GM18517 (cell line): ENCODE measurements around the gene FNDC3B.

ENCODE experiments used
- ATAC-seq: cut with Tn5 transposase; IDR thresholded peaks from one replicate; pipeline ENCODE4 v1.9.1; 2021; ENCODE audit warnings: mild to moderate bottlenecking, moderate library complexity; ENCODE audit not compliant: unreplicated experiment

Gene FNDC3B

DNA sequence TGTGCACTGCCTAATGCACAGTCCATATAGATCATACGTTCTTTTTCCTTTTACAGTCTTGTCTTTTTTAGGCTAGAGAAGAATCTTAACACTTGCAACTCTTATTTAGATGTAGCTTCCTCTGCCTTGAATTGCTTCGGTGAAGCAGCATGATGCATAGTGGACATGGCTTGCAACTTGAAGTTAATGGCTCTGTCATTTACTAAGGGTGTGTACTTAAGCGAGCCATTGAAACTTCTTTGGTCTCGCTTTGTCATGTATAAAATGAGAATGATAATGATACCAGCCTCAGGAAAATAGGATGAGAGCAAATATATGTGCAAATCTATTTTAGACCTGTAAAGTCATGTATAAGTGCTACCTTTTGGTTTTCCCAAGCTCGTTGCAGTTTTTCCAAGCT, 261.5 kb downstream of the FNDC3B start:
- ATAC-seq = no peak

DNA sequence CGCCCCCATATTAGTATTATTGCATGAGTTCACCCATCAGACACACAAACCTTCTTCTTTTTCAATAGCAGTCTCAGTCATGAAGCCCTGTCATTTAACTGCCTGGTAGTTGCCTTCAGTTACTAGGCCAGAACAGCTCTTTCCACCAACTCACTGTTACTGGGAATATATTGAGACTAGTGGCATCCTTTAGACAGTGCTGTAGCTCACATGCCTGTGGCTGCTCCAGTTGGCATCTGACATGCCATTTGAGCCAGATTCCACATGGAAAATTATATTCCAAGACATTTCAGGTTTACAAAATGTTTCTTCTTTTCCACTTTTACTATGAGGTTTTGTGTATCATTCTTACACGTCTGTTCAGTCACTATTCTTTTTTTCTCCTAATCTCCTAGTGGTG, 262.8 kb downstream of the FNDC3B start:
- ATAC-seq = no peak

DNA sequence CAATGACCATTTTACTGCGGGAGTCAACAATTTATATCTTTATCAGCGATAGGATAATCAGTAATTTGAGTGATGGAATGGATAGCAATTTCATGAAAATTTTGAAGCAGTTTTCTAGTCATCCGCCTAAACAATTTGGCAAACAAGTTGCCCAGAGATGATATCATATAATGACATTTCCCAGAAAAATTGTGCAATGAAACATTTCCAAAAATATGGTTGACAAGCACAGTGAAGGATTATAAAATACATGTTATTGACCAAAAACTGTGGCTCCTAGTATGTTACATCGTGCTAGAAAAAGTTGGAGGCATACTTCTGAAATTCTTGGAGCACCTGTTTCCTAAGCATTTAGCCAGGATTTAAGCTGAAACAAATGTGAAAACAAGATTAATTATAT, 263.8 kb downstream of the FNDC3B start:
- ATAC-seq = no peak

DNA sequence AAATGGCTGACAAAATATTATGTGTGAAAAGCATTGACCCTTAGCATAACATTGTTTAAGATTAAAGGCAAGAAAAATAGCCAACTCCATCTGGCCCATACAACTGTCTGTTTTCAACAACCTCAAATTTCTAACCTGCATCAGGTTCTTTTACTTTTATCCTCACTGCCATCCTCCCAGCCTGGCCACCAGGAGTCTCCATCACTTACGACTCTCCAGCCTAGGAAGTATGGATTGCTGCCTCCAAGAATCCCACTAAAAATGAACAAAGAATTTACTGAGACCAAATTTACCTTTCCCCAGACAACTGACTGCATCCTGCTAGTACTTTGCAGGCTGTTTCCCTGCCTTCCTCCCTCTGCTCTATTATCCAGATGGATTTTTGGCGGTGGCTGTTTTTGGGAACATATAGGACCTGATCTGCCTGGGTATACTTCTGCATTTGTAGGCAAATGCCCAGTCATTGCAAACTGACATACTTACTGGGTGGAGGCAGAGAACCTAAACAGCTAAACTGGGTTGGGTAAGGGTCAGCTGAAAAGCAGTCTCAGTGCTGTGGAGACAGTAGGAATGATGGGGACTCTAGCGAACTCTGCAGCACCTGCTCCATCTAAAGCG, 264.7 kb downstream of the FNDC3B start:
- no peak for ATAC-seq

DNA sequence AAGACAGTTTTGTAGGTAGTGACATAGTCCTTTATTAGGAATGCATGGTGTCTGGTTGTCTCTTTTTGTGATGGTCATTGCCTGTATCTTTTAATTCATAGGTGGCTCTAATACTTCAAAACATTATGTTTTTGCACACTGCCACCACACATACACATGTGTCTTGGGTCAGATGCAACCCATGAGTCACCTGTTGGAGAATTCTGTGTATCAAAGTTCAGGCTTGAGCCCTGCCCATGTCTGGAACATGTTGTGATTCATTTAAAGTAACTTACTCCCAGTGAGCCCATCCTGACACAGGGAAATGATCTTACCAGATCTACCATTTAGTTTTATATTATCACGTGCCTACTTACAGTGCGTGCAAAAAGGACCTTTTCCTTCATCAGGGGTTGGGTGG, 266.2 kb downstream of the FNDC3B start:
- ATAC-seq = no peak

DNA sequence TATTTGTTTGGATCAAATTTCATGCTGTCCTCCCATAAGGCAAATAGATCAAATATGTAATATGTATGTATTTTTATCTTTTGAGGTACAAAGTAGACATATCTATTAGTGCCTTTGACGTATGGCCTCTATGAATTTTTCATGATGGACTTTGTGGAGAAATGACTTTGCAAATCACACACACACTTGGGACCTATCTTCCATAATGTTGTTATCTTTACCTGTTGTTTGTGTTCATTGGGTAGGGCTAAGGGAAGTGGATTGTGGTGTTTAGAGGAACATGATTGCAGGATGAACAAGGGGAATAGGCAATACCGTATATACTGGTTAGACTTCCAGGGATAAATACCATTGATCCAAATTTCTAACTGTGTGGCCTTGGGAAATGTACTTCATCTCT, 266.6 kb downstream of the FNDC3B start:
- ATAC-seq = no peak

DNA sequence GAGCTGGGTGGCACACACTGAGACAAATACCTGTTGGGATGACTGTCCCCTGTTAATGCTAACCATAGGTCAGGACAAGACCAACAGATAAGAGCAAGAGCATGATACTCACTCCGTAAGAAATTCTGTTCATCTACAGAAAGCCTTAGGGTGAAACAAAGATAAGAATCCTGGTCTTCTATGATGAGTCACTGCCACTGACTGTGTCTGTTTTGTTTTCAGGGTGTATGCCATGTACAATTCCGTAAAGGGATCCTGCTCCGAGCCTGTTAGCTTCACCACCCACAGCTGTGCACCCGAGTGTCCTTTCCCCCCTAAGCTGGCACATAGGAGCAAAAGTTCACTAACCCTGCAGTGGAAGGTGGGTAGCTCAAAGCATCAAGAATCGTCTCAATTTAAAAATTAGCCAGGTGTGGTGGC, 267.8 kb downstream of the FNDC3B start:
- no peak for ATAC-seq

DNA sequence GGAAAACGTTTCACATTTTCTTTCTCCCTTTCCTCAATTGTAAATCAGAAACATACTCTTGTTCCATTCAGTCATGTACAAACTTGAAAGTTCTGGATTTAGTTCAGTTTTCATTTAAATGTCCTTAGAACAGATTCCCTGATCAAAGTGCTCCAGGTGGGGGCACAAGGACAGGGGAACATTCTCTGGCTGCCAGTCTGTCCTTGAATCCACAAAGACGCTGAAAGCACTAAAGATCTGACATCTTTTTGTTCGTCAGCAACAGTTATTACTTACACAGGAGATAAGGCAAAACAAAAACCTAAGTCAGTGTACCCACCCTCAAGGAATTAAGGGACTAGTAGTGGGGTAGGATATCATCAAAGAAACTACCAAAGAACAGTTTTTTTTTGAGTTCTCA, 269.7 kb downstream of the FNDC3B start:
- no peak for ATAC-seq

DNA sequence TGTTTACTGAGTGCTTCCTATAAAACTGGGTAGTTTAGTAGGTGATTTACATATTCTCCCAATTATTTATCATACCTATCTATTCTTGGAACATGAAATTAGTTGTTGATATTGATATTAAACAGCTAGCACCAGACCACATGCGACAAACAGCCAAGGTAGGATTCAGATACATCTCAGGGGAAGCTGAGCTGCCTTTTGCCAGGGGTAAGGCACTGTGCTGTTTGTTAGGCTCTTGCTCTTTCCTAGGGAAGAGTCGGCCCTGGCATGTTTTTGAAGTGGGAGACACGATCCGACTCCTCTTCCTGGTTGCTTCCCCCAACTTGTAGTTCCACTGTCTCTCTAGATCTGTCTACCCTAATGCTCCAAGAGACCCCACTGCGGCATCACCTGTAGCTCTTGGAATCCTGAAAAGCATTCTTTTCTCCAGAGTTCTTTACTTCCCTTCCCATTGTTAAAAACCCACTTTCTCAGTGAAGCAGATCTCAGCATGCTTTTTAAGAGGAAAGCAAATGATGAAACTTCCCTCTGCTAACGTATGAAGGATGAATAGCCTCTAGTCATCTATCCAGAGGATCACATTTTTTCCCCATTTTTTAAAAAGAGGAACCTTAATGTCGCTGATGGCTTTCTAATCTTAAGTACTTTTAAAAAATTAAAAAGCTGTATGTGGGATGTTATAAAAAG, 270.5 kb downstream of the FNDC3B start:
- no peak for ATAC-seq

DNA sequence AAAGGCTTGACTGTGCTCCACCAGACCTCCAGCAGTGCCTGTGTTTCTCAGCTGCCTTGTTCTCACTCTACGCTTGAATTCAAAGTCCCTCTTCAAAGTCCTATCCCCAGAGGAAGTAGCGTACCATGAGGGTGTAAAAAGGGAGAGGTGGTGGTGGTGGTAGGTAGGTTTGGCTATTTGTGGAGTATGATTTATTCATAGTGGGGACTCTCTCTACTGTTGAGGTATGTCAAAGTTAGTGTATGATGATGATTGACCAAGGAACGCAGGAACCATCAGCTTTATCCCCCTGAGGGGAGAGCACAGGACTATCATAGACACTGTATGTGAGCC, 271.0 kb downstream of the FNDC3B start:
- no peak for ATAC-seq

DNA sequence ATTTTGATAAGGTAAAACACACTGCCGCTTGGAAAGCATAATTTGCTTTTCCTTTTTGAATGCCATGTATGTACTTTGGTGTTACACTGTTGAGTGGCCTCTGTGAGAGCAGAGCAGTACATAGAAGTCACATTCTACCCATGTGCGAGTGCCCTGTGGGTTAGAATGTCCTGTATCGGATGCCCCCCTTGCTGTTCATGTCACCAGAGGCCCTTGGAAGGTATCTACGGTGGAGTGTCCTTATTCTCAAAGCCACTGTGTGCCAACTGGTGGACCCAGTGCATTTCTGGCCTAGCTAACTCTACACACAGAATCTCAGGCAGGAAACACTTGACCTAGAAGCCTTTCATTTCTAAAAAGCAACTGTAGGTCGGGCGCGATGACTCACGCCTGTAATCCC, 271.8 kb downstream of the FNDC3B start:
- no peak for ATAC-seq

DNA sequence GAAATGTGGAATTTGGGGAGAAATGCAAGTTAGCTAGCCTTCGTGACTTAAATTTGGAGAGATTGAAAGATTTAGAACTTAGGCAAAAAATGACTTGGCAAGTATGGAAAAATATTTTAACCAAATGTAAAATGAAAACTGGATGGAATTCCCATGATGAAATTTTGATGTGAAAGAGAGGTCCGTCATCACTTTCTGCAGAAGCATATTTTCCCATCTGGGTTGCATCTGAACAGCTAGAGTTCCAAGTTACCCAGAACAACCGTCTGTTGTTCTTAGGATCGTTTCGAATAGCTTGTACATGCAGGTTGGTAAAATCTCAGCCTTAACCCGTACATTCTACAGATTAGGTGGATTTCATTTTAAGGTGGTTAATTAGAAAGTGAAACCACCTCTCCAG, 272.6 kb downstream of the FNDC3B start:
- ATAC-seq = no peak

DNA sequence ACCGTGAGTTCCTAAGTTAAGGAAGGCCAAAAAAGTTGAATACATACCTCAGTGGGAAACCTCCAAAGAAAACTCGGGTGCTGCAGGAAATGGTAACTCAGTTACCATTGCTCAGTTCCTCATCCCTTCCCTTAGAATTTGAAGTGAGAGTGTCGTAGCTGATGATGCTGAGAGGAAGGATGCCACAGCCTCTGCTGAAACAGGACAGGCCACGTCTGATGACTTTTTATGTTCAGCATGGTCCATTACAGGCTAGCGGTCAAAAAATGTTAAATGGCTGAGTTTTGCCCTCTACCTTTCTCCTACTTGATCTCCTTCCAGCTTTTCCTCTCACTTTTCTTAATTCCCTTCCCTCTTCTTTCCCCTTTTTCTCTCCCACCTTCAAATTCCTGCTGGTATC, 273.3 kb downstream of the FNDC3B start:
- ATAC-seq = no peak

DNA sequence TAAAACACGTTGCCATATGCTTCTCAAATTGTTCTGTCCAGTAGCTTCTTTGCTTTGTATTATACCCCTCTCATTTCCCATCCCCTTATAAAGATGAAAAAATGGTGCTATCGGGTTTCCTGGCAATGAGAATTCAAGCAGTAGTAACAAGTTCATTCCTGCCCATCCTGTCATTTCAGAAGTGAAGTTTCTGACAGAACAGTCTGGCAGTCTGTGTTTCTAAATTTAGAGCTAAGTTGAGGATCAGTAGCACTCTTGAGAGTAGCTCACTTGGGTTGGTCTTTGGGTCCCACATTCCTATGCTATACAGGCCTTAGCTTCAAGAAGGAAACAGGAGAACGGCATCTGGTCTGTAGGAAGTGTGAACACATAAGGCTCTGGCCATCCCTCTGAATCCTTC, 274.3 kb downstream of the FNDC3B start:
- ATAC-seq = no peak

DNA sequence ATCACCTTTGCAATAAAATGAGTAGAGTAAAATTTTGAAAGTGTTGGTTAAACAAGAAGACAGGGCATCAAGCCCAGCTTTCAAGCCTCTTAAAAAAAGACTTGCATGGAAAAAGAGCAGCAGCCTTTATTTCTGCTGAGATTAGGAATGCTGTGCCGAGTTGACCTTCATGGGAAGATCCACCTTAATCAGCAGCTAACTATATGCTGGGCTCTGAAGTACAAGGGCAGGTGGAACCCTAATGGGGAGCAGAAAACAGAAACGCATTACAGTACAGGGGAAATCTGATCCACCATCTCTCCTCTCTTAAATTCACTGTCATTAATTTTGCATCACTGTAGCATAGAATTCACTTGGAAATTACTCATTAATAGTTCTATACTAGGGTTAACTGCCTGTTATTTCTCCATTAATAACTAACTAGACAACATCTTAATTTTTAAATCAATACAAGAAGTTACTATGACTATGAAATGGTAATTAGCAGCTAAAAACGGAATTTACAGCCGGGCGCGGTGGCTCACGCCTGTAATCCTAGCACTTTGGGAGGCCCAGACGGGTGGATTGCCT, 275.3 kb downstream of the FNDC3B start:
- ATAC-seq = no peak

DNA sequence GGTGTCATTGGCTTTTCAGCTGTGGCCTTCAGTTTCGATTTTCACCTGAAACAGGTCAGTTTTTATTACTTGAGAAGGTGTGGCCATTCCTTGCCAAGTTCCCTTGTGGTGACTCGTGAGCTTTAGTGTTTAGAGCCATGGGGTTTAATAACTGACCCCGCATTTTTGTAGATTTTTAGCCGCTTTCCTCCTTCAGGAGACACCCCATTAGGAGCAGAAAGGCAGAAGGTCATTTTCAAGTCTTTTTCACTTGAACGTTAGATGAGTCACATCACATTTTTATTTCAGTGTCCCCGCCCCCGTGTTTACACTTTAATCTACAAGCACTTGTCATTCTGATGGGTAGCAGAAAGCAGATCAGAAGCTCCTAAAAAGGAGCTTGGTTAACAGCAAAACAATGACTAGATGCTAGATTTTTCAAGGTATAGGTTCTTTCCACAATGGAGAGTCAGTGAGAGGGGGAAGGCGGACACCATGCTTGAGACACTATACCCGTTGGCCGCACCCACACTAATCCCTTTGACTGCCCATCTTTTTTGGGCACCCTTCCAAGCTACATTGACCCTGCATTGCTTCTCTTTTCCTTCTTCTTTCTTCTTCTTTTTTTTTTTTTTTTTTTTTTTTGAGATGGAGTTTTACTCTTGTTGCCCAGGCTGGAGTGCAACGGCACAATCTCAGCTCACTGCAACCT, 276.2 kb downstream of the FNDC3B start:
- no peak for ATAC-seq

DNA sequence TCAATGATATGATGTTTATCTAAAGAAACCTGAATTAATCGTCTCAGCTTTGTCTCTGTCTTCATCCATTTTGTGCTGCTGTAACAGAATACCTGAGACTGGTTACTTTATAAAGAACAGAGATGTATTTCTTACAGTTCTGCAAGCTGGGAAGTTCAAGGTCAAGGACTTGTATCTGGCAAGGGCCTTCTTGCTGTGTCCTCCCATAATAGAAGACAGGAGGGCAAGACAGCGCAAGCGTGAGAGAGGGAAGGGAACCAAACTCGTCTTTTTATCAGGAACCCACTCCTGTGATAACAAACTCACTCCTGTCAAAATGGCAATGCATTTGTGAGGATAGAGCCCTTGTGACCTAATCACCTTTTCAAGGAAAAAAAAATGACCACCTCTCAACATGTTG, 277.4 kb downstream of the FNDC3B start:
- no peak for ATAC-seq

DNA sequence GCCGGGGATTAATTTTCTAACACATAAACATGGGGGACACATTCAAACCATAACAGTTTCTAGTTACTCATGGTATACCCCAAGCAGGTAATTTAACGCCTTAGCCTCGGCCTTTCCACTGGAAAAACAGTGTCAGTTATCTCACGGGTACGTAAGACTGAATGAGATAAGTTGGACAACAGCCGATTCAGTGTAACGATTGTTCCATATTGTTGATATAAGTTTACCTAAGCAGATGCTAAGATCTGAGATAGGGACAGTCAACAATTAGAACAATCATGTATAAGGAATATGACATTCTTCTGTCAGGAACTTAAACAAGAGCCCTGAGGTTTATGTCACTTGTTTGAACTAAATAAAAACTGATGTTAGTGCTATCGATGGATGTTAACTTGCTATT, 278.1 kb downstream of the FNDC3B start:
- no peak for ATAC-seq

DNA sequence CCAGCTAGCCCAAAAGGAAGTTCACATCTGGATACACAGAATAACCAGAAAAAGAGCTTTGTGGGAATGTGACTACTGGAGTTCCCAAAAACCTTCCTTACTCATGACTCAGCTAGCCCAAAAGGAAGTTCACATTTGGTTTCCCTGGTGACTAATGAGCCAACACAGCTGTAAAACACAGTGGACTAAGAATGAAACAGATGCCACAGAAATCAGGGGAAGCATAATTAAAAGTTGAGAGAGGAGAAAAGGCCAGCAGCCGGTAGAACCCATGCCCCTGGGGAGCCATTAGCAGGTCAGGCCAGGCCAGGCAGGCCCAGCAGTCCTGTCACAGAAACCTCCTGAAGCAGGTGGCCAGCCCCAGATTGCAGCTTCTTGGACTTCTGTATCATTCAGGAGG, 278.6 kb downstream of the FNDC3B start:
- ATAC-seq = no peak

DNA sequence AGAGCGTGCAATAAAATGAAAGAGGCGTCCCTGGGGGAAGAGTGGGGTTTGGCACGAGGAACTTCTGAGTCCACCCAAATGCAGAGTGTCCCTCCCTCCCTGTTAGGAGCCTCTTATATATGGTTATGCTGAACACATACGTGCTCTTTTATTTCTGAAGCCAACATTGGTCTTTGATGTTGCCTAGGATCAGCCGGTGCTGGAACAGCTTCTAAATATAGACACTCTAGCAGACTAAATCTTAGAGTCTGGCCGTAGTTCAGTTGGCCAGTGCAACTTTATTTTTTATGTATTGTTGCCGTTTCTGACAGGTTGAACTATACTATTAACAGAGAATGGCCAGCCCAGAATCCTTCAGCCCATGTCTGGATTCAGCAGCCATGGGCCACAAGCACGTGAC, 280.2 kb downstream of the FNDC3B start:
- no peak for ATAC-seq

DNA sequence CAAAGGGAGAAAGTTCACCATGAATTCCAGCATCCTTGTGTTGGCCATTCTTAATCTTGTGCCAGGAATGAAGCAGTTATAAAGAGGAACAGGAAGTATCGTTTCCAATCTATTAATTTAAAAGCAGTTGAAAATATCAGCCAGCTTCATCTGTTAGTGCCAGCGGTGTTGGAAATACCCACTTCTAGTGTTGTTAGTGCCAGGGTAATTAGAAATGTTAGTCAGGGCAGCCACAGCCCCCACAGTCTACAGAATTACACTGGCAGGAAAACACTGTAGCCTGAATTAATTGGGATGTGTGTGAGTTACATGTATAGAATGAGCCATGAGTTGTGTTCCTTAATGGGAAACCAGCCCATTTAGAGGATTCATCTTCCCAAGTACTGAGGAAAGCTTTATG, 281.1 kb downstream of the FNDC3B start:
- no peak for ATAC-seq

DNA sequence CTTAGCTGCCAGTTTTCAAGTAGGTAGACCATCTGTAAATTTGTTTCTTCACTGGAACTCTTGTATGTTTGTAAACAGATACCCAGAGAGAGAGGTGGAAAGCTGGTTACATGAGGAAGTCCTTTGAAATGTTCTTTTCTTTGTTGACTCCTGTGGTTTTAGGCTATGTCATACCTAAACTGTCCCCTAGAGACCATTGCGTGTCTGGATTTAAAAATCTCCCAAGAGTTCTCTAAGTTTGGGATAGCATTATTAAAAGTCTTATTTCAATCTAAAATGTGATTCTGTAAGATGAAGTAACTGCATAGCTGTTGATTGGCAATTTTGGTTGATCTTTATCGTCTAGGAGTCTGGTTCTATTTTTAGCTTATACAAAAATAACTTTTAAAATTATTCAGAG, 281.7 kb downstream of the FNDC3B start:
- ATAC-seq = no peak
